SK-N-SH (cell line): ENCODE data around the gene PPP2R5C.

Source experiments
- ELF1 ChIP-seq: IDR thresholded peaks from 2 replicates; pipeline ENCODE4 v1.4.0; 2012
- EZH2phosphoT487 ChIP-seq: fragments of 200-600 bp; sonication (generic); IDR thresholded peaks from 2 replicates; pipeline ENCODE4 v1.6.1; 2017; ENCODE audit warnings: low read depth, mixed run types, mild to moderate bottlenecking, antibody characterized with exemption, moderate library complexity, borderline replicate concordance
- JUND ChIP-seq: IDR thresholded peaks from 2 replicates; pipeline ENCODE4 v1.4.0; 2012
- POLR2AphosphoS5 ChIP-seq: IDR thresholded peaks from 2 replicates; pipeline ENCODE4 v1.6.1; 2012; ENCODE audit warnings: low read depth, low read length
- SMC3 ChIP-seq: IDR thresholded peaks from 2 replicates; pipeline ENCODE4 v1.6.1; 2012; ENCODE audit warnings: low read depth, low read length, improper control_type of control experiment
- USF2 ChIP-seq: fragments of 150-350 bp; IDR thresholded peaks from 2 replicates; pipeline ENCODE4 v1.6.1; 2017; ENCODE audit warnings: antibody characterized with exemption, low read length, low read depth, borderline replicate concordance
- TF ChIP-seq, protein P1 (sequence below): fragments of 200-600 bp; sonication (generic); IDR thresholded peaks from 2 replicates; pipeline ENCODE4 v1.6.1; 2017; ENCODE audit warnings: antibody characterized with exemption, mild to moderate bottlenecking, moderate library complexity
- TF ChIP-seq, protein P2 (sequence below): IDR thresholded peaks from 2 replicates; pipeline ENCODE4 v1.6.1; 2012; ENCODE audit warnings: mild to moderate bottlenecking, low read depth, low read length, moderate library complexity

- TF ChIP-seq, protein P1, sequence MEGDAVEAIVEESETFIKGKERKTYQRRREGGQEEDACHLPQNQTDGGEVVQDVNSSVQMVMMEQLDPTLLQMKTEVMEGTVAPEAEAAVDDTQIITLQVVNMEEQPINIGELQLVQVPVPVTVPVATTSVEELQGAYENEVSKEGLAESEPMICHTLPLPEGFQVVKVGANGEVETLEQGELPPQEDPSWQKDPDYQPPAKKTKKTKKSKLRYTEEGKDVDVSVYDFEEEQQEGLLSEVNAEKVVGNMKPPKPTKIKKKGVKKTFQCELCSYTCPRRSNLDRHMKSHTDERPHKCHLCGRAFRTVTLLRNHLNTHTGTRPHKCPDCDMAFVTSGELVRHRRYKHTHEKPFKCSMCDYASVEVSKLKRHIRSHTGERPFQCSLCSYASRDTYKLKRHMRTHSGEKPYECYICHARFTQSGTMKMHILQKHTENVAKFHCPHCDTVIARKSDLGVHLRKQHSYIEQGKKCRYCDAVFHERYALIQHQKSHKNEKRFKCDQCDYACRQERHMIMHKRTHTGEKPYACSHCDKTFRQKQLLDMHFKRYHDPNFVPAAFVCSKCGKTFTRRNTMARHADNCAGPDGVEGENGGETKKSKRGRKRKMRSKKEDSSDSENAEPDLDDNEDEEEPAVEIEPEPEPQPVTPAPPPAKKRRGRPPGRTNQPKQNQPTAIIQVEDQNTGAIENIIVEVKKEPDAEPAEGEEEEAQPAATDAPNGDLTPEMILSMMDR = no peak
- TF ChIP-seq, protein P2, sequence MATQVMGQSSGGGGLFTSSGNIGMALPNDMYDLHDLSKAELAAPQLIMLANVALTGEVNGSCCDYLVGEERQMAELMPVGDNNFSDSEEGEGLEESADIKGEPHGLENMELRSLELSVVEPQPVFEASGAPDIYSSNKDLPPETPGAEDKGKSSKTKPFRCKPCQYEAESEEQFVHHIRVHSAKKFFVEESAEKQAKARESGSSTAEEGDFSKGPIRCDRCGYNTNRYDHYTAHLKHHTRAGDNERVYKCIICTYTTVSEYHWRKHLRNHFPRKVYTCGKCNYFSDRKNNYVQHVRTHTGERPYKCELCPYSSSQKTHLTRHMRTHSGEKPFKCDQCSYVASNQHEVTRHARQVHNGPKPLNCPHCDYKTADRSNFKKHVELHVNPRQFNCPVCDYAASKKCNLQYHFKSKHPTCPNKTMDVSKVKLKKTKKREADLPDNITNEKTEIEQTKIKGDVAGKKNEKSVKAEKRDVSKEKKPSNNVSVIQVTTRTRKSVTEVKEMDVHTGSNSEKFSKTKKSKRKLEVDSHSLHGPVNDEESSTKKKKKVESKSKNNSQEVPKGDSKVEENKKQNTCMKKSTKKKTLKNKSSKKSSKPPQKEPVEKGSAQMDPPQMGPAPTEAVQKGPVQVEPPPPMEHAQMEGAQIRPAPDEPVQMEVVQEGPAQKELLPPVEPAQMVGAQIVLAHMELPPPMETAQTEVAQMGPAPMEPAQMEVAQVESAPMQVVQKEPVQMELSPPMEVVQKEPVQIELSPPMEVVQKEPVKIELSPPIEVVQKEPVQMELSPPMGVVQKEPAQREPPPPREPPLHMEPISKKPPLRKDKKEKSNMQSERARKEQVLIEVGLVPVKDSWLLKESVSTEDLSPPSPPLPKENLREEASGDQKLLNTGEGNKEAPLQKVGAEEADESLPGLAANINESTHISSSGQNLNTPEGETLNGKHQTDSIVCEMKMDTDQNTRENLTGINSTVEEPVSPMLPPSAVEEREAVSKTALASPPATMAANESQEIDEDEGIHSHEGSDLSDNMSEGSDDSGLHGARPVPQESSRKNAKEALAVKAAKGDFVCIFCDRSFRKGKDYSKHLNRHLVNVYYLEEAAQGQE = no peak
- TF ChIP-seq ELF1 (no peak), EZH2phosphoT487 (no peak), POLR2AphosphoS5 (no peak), JUND (no peak), SMC3 (no peak), USF2 (no peak)
Observed at GRCh38 chr14:101854366-101854765, 92.9 kb downstream of the PPP2R5C start.
